ENCODE measurements around the gene RGL4.

DNA sequence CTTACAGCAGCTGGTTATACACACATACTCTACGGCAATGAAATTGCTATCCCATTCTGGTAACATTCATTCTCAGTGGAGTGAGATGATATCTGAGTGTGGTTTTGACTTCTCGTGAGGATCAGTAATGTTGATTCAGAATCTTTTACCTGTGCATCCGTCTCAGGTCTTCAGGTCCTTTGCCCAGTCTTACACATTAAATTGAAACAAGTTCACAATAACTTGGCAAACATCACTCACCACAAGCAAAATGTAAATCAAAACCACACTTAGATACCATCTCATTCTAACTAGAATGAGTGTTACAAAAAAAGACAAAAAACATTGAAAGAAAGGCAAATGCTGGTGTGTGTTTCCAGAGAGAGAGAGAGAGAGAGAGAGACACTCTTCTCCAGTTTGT lies 14.0 kb downstream of the RGL4 start:
- TF ChIP-seq, protein P1, sequence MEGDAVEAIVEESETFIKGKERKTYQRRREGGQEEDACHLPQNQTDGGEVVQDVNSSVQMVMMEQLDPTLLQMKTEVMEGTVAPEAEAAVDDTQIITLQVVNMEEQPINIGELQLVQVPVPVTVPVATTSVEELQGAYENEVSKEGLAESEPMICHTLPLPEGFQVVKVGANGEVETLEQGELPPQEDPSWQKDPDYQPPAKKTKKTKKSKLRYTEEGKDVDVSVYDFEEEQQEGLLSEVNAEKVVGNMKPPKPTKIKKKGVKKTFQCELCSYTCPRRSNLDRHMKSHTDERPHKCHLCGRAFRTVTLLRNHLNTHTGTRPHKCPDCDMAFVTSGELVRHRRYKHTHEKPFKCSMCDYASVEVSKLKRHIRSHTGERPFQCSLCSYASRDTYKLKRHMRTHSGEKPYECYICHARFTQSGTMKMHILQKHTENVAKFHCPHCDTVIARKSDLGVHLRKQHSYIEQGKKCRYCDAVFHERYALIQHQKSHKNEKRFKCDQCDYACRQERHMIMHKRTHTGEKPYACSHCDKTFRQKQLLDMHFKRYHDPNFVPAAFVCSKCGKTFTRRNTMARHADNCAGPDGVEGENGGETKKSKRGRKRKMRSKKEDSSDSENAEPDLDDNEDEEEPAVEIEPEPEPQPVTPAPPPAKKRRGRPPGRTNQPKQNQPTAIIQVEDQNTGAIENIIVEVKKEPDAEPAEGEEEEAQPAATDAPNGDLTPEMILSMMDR (IDR thresholded peaks at IDR 0.05), result no peak
- TF ChIP-seq POLR2A (IDR thresholded peaks at IDR 0.05), result no peak
